ENCODE data around the gene CDC42EP5.

Gene CDC42EP5

DNA sequence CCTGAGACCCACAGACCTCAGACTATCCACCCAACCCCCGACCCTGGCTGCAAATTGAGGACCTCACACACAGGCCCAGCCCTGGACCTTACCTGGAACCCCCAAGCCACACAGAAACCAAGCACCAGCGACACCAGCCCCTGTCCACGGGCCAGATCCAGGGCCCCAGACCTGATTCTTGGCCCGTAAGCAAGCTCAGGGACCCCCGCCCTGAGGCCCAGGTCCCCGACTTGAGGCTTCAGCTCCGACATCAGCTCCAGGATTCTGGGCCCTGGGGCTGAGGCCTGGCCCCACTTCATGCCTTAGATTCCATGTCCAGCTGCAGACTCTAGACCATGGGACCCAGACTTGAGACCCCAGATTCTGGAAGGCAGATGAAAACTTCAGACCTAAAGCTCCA is 51.6 kb downstream of the CDC42EP5 start:
- no peak overlapping the region for H3K4me3 ChIP-seq (ENCODE audit: low read length)
- TF ChIP-seq ZNF274 (IDR thresholded peaks at IDR 0.05; ENCODE audit: low read depth, low read length): no peak

DNA sequence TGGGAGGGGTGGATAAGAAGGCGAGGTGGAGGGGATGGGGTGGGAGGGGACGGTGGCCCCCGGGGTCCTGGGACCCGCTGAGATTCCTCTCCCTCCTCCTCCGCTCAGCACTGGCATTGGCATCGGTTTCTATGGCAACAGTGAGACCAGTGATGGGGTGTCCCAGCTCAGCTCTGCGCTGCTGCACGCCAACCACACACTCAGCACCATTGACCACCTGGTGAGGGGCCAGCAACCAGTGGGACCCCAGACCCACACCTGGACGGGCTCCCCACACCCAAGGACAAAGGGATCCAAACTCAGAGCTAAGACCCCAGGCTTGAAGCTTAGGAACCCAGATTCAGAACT is 52.0 kb downstream of the CDC42EP5 start:
- H3K4me3 ChIP-seq (ENCODE audit: low read length): no peak overlapping the region

DNA sequence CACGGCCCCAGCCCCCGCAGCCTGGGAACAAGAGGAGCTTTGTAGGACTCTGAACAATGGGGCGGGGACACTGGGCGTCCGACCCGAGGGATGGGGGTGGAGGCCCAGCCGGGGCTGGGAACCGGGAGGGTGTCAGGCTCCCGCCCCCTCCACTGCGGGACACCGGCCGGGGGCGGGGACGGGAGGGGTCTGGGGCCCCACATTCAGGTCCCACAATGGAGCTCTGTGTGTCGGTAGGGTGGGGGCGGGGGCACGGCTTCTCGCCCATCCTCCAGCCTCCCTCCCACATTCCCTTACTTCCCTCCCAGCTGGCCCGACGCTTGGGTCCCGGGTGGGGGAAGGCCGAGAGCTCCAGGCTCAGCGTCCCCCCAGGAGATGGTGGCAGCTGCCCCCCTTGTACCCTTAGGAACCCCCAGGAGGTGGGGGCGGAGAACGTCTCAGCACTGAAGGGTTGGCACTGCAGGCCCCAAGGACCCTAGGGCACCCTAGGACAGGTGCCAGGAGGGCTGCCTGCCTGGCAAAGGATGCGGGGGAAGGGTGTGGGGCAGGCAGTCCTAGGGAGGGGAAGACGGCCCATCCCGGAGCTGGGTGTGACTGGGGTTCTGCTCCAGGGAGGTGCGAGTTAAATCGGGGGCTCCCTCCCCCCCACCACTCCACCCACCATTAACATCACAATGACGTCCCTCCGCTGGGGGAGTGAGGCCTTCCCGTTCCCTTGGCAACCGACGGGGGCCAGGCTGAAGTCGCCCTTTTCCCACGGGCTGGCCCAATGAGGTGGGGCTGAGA is 52.5 kb downstream of the CDC42EP5 start:
- H3K4me3 ChIP-seq (ENCODE audit: low read length): no peak overlapping the region

More for the DNA sequence above, 52.0 kb downstream of the CDC42EP5 start:
- TF ChIP-seq ZNF274 (IDR thresholded peaks at IDR 0.05; ENCODE audit: low read depth, low read length): no peak

DNA sequence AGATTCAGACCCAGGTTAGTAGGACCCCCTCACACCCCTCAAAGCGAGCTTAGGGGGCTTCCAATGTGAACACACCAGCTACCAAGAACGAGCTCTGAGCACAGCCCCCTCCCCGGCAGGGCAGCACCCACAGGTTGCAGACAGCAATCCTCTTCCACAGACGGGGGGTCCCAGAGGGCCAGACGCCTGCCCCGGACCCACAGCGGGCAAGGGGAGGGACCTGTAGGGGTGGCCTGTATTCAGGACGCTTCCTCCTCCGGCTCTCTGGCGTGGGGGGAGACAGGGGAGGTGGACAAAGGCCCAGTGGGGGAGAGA is 53.1 kb downstream of the CDC42EP5 start:
- no peak for TF ChIP-seq ZNF274 (IDR thresholded peaks at IDR 0.05; ENCODE audit: low read depth, low read length)
- H3K4me3 ChIP-seq (ENCODE audit: low read length): no peak overlapping the region

More for the DNA sequence above, 52.5 kb downstream of the CDC42EP5 start:
- TF ChIP-seq ZNF274 (IDR thresholded peaks at IDR 0.05; ENCODE audit: low read depth, low read length): no peak

DNA sequence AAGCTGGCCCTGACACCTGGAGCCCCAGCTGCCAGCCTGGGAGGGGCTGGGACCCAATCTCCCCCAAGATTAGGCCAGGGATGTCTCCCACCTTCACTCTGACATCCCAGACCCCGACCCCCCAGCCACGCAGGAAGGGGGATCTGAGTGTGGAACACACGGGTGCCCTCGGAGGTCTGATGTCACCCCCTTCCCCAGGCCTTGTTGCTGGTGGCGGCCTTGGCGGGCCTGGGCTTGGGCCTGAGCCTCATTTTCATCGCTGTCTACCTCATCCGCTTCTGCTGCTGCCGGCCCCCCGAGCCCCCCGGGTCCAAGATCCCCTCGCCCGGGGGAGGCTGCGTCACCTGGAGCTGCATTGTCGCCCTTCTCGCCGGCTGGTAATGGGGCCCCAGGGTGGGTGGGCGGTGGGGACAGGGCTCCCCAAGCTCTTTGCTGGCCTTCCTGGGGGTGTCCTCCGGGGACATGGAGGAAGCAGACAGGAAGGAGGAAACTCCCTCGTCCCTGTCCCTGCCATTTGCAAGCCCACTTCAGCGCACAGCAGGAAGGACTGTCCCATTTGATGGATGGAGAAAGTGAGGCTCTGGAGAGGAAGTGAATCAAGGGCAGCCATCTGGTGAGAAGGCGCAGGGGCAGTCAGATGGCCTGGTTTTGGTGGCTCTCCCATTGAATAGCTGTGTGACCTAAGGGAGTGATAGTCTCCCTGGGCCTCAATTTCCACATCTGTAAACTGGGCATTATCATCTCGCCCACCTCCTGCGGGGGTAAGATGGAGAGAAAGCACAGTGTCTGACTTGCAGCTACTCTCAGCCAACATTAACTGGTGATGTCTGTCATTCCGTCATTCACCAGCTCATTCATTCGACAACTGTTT is 53.9 kb downstream of the CDC42EP5 start:
- H3K4me3 ChIP-seq (ENCODE audit: low read length): no peak overlapping the region
- TF ChIP-seq ZNF274 (IDR thresholded peaks at IDR 0.05; ENCODE audit: low read depth, low read length): no peak

DNA sequence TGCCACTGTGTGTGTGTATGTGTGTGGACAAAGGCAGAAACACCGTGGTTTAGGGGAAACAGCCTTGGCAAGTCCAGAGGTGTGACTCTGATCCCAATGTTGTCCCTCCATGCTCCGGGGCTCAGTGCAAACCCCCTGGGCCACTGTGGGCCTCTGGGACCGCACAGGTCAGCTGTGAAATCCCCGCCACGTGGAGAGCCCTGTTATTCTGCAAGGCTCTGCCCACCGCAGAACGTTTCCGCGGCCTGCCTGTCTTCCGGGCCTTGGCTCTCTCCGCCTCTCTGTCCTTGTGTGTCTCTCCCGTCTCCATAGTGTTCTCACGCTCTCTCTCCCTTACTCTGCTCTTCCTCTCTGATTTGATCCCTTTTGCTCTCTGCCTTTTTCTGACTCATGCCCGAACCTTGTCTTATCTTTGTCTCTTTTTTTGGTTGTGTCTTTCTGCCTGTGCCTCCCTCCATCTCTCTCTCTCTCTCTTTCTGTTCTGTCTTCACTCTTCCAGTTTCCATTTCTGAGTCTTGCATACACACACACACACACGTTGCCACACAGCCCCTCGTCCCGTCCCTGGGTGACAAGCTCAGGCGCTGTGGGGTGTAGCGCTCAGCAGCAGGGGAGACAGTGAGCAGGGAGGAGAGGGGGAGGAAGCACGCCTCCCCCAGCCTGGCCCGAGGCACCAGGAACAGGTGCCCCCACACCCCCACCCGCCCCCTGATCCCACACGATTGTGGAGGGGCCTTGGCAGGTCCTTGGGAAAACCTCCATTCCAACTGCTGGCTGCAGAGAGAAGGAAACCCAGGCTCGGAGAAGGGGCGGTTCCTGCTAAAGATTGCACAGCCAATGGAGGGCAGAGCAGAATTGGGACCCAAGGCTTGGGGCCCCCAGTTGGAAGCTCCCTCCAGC is 54.8 kb downstream of the CDC42EP5 start:
- TF ChIP-seq ZNF274 (IDR thresholded peaks at IDR 0.05; ENCODE audit: low read depth, low read length): no peak
- no peak overlapping the region; the same call in 1 of the 2 replicates for H3K4me3 ChIP-seq (ENCODE audit: low read length)

DNA sequence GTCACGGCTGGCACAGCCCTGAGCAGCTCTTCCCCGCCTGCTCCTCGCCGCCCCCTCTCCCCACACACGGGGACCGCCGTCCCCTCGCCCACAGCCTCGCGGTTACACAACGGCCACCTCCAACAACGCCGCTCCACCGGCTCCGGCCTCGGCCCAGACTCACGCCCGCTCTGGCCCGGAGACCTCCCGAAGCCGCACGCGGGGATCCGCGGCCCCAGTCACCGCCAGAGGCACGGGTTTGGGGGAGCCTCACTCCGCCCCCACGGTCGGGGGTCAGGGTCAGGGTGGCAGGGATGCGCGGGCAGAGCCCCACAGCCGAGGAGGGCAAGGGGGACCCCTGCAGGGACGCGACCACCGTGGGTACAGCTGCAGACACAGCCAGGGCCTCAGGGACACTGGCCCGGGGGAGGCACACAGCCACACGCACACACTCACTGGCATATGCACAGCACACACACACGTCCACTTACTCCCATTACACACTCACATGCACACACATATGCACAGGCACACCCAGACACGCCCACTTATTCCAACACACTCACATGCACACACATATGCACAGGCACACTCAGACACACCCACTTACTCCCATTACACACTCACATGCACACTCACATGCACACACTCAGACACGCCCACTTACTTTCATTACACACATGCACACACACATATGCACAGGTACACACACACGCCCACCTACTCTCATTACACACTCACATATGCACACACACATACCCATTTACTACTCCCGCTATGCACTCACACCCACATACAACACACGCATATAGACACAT is 56.2 kb downstream of the CDC42EP5 start:
- no peak overlapping the region for H3K4me3 ChIP-seq (ENCODE audit: low read length)
- no peak for TF ChIP-seq ZNF274 (IDR thresholded peaks at IDR 0.05; ENCODE audit: low read depth, low read length)

DNA sequence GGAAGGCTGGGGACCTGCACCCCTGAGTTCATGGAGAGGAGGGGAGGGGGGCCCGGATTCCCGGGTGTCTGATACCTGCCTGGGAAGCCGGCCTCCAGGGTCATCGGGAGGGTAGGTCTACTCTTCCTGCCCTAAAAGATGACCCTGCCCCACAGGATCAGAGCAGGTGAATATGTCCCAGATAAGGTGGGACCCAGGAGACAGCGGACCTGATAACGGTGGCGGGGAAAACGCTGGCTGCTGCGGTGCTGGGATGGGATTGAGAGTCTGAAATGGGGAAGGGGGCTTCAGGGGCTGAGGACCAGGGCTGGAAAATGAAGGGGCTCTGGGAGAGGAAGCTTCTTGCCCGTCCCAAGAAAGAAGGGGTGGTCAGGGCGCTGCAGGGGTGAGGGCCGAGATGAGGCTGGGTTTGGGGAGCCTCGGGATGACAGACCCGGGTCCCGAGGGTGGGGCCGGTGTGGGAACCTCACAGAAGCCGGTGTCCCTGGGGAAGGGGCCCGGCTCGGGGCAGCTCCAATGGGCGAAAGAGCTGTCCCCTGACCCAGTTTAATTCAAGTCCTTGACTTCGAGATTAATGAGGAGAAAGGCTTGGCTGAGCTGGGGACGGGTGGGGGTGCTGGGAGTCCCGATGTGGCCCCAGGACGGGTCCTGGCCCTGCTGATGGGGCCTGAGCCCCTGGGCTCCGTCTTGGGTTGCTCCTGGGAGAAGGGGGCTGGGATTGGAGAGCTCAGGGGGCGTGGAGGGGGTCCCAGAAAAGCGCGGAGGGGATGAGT is 57.0 kb downstream of the CDC42EP5 start:
- H3K4me3 ChIP-seq (ENCODE audit: low read length): no peak overlapping the region
- TF ChIP-seq ZNF274 (IDR thresholded peaks at IDR 0.05; ENCODE audit: low read depth, low read length): no peak

DNA sequence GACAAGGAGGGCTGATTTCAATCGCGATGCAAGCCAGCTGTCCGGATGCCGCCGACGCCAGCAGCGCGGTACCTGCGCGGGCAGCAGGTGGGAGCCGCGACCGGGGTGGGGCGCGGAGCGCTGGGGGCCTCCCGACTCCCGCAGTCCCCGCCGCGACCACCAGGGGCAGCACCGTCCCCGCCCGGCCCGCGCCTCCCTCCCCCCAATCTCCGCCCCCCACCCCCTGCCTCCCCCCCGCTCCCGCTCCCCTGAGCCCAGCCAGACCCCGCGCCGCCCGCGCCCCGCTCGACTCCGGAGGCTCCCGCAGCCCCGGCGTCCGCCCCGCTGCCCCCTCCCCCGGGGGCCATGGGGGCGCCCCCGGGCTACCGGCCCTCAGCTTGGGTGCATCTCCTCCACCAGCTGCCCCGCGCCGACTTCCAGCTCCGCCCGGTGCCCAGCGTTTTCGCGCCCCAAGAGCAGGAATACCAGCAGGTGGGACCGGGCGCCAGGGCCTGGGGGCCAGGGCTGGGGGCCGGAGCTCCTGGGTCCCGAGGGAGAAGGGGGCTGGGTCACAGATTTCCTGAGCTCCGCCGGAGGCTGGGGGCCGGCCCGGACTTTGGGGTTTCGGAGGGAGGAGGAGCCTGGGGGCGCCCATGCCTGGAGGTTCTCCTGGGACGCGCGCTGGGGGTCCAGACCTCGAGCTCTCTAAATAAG is 57.7 kb downstream of the CDC42EP5 start, which contains the start of gene TTYH1:
TSS of gene TTYH1 (plus strand) at position 257 of the 693 bp plus-strand sequence. CDS start at position 346, 89 bp downstream.
- H3K4me3 ChIP-seq (ENCODE audit: low read length): no peak within 1 kb of the TSS
- no peak for TF ChIP-seq ZNF274 (IDR thresholded peaks at IDR 0.05; ENCODE audit: low read depth, low read length)

All from GM08714 (cell line).